ENCODE data around the gene GOLGA1.

Gene GOLGA1

DNA sequence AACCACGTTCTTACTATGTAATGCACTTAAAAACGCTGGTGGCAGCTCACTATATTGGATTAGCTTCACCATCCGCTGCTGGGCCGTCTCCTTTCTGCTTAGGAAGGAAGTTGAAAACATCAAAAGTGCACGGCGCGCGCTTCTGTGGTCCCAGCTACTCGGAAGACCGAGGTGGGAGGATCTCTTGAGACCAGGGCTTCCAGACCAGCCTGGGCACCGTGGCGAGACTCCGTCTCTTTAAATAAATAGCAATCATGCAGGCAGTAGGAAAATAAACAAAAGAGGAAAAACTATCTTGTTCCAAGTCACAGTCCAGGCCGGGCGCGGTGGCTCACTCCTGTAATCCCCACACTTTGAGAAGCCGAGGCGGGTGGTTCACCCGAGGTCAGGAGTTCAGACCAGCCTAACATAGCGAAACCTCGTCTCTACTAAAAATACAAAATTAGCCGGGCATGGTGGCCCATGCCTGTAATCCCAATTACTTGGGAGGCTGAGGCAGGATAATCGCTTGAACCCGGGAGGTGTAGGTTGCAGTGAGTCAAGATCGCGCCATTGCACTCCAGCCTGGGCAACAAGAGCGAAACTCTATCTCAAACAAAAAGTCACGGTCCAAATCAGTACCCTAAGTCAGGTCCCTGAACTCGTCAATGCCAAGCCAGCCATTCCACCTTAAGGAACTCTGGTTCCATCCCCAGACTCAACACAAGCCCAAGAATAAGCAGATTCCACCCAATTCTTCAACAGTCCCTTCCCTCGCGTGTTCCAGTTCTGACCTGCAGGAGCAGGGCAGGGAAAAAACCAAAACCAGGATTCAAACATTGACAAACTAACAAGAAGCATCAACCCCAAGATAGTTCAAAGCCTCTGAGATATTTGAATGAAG lies 1.0 kb upstream of the GOLGA1 start:
- Mint-ChIP-seq H3K27me3 (ENCODE audit: low read depth, poor library complexity) (no peaks in the 10 kb centered on the region), H3K27ac (peak overlapping the region; percentile 99), H3K9me3 (no peaks in the 10 kb centered on the region), H3K4me3 (peak overlapping the region; percentile 87), H3K36me3 (ENCODE audit: low read depth) (peaks cover 5% of the 10 kb centered on the region), H3K4me1 (peaks cover 23% of the 10 kb centered on the region)
- no peak for TF ChIP-seq CTCF (IDR thresholded peaks at IDR 0.05)
- peak; percentile 49 for DNase-seq

DNA sequence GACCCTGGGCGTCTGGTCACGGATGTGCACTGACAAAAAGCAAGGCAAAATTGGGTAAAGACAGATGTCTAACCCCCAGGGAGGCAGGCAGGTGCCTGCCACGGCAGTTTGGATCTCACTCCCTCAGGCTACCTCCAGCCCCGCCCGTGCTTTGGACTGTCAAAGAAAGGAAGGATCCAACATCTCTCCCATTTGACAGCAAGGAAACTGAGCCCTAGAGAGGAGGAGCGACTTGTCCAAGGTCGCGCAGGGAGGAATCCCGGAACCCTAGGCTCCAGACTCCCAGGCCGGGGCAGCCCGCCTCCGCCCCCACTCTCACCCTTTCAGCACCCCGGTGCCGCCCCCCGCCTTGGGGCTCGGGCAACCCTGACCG lies 376 bp downstream of the GOLGA1 start:
- no peak for DNase-seq
- peak overlapping the region; percentile 75 for H3K27ac Mint-ChIP-seq
- H3K9me3 Mint-ChIP-seq: no peaks in the 10 kb centered on the region
- peaks cover 23% of the 10 kb centered on the region for H3K4me1 Mint-ChIP-seq
- no peak for TF ChIP-seq CTCF (IDR thresholded peaks at IDR 0.05)
- H3K4me3 Mint-ChIP-seq: peak overlapping the region; percentile 87
- no peaks in the 10 kb centered on the region for H3K27me3 Mint-ChIP-seq (ENCODE audit: low read depth, poor library complexity)
- H3K36me3 Mint-ChIP-seq (ENCODE audit: low read depth): peaks cover 17% of the 10 kb centered on the region

GRCh38 chr9:124939944-124940343 lies 939 bp downstream of the GOLGA1 start:
- Mint-ChIP-seq H3K36me3 (ENCODE audit: low read depth) (peaks cover 18% of the 10 kb centered on the region), H3K9me3 (no peaks in the 10 kb centered on the region), H3K4me1 (peaks cover 23% of the 10 kb centered on the region), H3K27ac (peak overlapping the region; percentile 11), H3K27me3 (ENCODE audit: low read depth, poor library complexity) (no peaks in the 10 kb centered on the region), H3K4me3 (peak overlapping the region; percentile 87)
- no peak for TF ChIP-seq CTCF (IDR thresholded peaks at IDR 0.05)
- no peak for DNase-seq

DNA sequence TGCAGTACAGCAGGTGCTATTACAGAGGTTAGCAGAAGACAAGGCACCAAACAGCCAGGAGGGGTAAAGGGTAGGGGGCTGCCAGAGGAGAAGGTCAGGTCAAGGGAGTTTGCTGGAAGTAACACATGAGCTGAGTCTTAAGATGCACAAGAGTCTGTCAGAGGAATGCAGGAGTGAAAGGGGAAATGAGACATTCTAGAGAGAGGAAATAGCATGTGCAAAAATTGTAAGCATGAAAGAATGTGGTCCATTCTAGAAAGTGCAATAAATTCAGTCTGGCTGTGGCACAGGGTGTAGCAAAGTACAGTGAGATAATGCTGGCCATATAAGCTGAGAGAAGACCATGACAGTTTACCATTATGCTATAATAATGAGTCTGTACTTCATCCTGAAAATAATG lies 6.6 kb downstream of the GOLGA1 start:
- H3K27ac Mint-ChIP-seq: no peak overlapping the region
- TF ChIP-seq CTCF (IDR thresholded peaks at IDR 0.05): no peak
- H3K9me3 Mint-ChIP-seq: no peaks in the 10 kb centered on the region
- peaks cover 18% of the 10 kb centered on the region for H3K36me3 Mint-ChIP-seq (ENCODE audit: low read depth)
- no peaks in the 10 kb centered on the region for H3K4me1 Mint-ChIP-seq
- no peaks in the 10 kb centered on the region for H3K27me3 Mint-ChIP-seq (ENCODE audit: low read depth, poor library complexity)
- H3K4me3 Mint-ChIP-seq: no peak overlapping the region
- DNase-seq: no peak

DNA sequence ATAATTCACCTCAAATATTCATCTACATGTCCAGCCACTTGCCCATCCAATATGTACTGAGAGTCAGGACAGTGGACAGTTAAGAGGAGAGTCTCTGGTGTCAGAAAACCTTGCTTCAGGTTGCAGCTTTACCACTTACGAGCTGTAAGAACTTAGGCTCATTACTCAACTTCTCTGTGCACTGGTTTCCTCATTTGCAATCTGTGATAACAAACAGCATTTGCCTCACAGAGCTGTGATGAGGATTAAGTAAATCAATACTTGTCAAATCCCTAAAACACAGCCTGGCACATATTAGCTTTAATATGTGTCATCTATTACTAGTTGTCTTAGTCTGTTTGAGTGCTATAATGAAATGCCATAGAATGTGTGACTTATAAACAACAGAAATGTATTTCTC lies 8.6 kb downstream of the GOLGA1 start:
- Mint-ChIP-seq H3K36me3 (ENCODE audit: low read depth) (peaks cover 20% of the 10 kb centered on the region), H3K9me3 (no peaks in the 10 kb centered on the region), H3K4me1 (no peaks in the 10 kb centered on the region), H3K4me3 (no peak overlapping the region), H3K27me3 (ENCODE audit: low read depth, poor library complexity) (no peaks in the 10 kb centered on the region), H3K27ac (peak overlapping the region; percentile 16)
- no peak for DNase-seq
- TF ChIP-seq CTCF (IDR thresholded peaks at IDR 0.05): no peak

DNA sequence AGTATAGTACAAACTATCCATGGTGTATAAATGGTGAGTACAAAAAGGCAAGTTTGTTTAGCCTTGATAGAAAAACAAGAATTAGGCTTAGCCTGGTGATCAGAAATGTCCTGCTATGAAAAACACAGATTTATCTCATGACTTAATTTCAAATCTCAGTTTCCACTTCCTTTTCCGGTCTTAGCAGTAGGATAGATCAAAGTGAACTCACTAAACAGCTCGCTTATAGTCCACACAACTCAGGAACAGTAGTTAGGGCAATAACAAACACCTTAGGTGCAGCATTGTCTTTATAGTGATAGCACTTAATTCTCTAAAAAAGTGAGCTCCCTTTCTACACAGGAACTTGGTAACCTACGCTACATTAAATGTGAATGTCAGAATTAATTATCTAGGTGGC lies 11.4 kb downstream of the GOLGA1 start:
- Mint-ChIP-seq H3K9me3 (no peaks in the 10 kb centered on the region), H3K27ac (no peak overlapping the region), H3K27me3 (ENCODE audit: low read depth, poor library complexity) (no peaks in the 10 kb centered on the region), H3K4me1 (no peaks in the 10 kb centered on the region), H3K4me3 (no peak overlapping the region), H3K36me3 (ENCODE audit: low read depth) (peaks cover 13% of the 10 kb centered on the region)
- TF ChIP-seq CTCF (IDR thresholded peaks at IDR 0.05): no peak
- DNase-seq: no peak
